GM19438 (cell line): ENCODE measurements around the gene CTNNA1.
A peak's percentile ranks its signal among the peaks of the same experiment; 100 is the strongest.

Experiments
- ATAC-seq: cut with Tn5 transposase; IDR thresholded peaks from one replicate; pipeline ENCODE4 v1.9.1; 2021; ENCODE audit warnings: low read depth; ENCODE audit not compliant: unreplicated experiment

CTNNA1 gene

DNA sequence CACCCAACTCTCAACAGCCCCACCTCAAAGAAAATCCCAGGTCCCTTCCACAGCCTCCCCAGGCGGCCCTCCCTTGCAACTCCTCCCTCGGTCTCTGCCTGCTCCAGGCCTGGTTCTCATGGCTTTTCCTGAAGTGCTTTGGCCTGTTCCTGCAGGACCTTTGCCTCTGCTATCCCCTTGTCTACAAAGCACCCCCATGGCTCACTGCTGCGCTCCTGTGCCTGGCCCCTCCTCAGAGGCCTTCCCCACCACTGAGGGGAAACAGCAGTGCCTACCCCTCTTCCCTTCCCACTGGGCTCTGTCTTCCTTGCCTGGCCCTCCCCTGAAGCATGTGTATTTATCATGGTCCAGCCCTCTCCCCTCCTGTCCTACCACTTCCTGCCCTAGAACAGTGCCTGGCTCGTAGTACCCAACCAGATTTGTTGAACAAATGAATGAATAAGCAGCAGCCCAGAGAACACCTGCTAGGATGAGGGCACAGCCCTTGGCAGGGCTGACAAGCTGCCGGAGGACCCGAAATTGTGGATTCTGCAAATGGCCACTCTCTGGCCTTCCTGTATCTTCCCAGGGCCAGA, 190.5 kb downstream of the CTNNA1 start:
- no peak for ATAC-seq

DNA sequence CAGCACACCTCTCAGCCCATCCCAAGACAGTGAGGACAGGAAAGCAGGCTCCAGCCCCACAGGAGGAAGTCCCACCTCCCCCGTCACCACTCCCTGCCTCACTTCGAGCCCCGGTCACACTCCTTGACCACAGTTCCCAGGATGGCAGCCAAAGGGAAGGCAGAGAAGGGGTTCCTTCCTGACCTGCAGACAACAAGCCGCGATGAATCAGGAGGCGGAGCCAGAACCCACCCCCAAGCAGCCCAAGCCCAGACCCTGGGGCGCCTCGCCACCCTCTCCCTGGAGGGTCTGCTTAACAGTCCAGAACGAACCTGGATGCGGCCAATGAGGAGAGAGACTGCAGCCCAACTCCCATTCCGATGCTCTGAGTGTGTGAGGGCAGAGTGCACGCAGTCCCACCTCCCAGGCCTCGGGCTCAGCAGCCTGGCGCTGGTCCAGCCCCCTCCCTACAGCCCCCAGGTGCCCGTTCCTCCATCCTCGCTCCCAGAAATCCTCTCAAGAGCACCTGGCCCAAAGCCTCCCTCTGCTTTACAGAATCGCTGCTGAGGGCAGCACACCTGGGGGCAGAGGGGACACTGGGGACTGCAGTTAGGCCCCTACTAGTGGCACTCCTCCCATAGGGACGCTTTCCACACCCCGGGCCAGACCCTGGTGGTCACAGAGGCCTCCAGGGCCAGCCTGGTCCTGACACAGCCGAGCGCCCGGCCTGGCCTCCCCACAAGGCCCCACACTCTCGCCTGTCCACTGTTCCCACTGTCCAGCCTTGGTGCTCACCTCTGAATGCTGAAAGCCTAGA, 191.5 kb downstream of the CTNNA1 start:
- no peak for ATAC-seq

DNA sequence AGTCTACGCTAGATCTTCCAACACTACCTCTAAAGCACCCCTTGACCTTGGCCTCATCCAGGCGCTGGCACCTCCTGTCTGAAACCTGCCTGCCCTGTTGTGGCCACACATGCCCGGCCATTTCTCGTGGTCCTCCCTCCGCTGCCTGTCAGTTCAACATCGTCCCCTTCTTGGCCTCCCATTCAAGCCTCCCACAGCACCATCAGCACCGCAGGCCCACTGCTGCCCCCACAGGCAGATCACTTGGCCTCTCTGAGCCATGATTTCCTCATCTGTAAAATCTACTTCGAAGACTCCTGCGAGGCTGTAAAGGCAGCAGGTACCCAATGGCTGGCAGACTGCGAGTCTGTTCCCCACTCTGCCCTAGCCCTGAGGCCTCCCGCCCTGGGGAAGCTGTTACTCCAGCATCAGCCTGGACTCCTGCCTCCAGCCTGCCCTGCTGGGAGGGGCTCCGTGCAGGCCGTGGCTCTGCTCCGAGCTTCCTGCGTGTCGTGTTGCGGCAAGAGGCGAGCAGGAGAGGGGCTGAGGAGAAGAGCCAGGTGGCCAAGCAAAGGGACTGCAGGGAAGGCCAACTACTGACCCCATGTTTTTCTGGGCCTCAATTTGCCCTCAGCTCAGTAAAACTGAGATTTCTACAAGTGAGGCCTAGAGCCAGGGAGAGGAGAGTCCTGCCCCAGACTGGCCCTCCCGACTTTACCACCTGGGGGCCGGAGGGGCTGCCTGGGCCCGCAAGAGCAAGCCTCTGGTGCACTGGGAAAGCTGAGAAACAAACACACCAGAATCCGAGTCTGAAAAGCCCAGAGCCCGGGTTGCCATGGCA, 192.4 kb downstream of the CTNNA1 start:
- ATAC-seq, result no peak

DNA sequence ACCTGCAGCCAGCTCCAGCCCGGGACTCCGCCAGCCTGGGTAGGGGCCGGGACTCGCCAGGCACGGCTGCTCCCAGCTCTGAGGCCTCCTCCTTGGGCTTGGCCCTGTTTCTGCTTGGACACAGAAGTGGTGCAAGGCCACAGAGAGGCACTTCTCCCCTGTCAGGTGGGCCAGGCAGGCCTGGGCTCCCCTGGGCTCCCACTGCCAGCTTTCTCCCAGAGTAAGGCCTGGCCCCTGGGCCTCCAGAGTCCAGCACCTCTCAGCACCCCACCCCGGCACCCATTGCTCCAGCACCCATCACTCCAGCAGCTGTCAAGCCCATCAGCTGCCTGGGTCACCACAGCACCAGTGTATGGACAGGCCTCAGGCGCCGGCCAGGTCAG, 193.0 kb downstream of the CTNNA1 start:
- no peak for ATAC-seq

DNA sequence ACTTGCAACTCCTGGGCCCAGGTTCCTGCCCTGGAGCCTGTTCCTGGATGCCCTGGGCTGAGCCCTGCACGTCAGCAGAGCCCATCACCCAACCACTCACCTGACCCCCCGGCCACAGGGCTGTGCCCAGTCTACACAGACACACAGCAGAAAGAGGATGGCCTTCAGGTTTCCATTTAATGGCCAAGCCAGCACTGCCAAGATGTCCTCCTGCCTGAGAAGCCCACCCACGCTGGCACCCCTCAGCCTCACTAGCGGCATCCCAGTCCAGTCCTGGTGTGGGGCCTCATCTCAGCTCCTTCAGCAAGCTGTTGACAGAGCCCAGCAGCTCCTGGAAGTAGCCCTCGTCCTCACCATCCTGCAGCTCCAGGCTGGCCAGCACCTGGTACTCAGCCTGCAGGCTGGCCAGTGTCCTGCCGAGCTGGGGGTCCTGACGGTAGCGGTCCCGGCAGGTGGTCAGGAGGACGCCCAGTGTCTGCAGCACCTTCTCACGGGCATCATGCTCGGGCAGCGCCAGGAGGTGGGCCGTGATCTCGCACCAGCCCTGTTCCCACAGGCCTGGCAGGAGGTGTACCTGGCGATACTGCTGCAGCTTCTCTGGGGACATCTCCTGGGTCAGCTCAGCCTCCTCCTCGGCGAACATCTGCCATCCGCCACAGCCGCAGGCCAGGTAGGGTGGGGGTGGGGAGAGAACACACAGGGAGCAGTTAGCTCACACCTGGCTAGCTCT, 193.8 kb downstream of the CTNNA1 start:
- ATAC-seq, result no peak

DNA sequence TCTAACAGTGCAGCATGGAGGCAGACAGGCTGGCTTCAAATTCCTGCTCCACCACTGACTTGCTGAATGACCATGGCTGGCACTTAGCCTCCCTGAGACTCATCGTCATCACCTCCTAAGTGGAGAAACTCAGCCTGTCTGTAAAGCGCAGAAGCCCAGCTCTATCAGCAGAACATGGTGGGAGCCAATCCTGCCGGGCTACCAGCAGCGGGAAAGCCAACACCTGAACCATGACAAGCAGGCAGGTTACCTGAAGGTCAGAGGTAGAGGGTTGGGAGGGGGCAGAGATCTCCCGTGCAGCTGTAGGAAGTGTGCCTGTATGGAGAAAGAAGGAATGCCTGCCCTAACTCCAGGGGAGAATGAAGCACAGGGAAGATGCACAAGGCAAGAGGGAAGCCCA, 194.6 kb downstream of the CTNNA1 start:
- no peak for ATAC-seq

DNA sequence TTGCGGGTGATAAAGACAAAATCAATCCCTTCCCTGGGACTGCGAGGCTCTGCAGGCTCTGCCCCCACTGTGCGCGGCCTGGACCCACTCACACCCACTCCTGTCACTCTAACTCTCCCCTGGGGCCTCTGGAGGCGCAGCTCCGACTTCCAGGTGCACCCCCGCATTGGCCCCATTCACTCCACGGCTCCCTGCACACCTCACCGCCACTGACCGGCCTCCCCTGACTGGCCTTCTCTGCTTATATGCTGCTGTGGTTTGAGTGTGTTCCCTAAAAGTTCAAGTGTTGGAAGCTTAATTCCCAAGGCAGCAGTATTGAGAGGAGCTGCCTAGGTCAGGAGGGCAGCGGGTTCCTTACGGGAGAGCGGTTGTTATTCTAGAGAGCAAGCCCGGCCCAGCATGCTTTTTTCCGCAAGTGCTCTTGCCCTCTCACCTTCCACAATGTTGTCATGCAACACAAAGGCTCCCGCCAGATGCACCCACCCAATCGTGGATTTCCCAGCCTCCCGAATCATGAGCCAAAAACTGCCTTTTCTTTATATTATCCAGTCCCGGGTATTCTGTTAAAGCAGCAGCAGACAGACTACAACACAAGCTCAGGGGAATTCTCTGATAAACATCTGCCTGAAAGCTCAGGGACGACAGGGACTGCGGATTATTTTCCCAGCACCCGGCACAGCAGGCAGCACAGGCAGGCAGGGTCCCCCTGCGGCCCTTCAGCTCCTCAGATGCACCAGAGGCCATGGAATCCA, 195.4 kb downstream of the CTNNA1 start:
- ATAC-seq, result no peak

DNA sequence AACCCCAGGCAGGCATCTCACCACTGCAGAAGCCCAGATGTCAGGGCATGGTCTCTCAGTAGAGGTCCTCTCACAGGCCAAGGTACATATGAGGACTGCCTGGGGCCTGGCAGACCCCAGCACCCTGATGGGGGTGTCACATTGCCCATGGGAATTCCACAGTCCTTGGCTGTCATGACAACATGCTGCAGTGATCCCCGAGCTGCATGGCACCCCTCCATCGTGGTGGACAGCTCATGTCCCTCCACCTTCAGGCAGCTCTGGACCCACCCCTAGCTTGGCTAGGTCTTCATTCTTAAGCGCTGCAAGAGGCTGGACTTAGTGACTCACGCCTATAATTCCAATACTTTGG, 196.0 kb downstream of the CTNNA1 start:
- ATAC-seq, result no peak

DNA sequence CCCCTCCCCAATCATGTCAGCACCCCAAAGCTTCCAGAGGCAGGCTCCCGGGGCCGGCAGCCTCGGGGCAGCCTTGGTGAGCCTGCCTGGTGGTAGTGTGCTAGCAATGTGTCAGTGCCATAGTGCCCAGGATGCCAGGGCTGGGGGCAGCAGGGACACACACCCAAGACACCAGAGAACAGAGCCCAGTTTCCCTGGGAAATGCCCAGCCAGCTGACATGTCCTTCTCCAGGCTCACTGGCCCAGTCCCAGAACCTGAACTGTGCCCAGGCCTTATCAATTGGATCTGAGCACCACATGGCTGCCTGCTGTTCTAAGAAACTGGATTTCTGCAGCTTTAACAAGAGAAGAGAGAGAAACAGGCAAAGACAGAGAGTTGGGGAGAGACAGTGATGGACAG, 196.8 kb downstream of the CTNNA1 start:
- no peak for ATAC-seq

DNA sequence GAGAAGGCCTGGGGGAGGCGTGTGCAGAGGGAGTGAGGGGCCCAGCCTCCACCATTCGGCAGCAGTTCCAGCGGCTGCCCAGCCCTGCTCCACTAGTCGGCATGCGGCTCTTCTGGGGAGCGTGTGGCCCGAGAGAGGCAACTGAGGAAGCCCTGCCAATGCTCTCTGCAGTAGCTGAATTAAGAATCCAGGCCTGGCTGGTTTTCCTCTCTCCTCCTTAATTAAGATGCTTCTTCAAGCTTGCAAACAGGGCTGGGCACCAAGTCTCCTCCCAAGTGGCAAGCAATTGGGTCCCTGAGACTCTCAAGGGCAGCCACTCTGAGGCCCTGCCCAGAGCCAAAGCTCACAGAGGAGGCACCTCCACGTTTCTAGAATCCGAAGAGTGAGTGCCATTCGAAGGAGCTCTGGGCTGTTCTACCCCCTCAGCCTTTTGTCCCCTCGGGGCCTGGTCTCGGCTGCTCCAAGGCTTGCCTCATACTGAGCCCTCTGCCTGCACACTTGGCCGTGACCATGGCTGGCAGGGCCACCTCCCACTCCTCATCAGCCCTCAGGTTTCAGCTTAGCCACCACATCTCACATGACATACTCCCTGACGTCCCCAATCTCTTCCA, 197.3 kb downstream of the CTNNA1 start:
- ATAC-seq, result no peak

DNA sequence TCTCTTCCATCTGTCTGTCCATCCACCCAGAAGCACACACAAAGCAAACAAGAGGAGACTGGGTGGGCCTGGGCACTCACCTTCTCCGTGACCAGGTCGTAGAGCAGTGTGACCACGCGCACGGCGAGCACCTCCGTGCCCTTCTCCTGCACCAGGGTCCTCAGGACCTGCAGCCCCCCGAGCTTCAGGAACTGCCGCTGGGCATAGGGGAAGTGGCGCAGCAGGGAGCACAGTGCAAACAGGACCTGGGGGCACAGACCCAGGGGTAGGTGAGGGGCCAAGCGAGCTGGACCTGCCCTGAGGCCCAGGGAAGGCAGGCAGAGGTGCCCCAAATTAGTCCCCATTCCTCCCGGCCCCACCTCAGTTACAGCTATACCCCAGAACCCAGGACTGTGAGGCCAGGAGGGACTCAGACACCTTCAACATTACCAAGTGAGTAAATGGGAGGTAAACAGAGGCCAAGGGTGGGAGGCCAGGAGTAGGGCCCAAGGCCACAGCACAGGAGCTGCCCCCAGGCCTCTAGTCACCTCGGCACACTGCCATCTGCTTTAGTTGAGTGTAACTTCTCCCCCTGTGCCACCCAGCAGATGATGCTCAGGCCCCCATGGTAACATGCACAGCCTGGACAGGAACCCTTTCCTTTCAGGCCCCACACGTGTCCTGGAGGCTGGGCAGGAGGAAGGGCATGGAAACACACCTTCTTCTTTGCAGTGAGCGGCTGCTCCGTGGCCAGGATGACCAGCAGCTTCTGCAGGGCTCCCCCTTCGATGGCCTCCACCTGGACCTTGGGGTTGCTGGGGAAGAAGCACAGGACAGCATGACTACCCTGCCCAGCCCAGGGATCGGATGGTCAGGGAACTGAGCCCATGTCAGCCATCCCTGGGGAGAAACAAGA, 198.1 kb downstream of the CTNNA1 start:
- no peak for ATAC-seq

DNA sequence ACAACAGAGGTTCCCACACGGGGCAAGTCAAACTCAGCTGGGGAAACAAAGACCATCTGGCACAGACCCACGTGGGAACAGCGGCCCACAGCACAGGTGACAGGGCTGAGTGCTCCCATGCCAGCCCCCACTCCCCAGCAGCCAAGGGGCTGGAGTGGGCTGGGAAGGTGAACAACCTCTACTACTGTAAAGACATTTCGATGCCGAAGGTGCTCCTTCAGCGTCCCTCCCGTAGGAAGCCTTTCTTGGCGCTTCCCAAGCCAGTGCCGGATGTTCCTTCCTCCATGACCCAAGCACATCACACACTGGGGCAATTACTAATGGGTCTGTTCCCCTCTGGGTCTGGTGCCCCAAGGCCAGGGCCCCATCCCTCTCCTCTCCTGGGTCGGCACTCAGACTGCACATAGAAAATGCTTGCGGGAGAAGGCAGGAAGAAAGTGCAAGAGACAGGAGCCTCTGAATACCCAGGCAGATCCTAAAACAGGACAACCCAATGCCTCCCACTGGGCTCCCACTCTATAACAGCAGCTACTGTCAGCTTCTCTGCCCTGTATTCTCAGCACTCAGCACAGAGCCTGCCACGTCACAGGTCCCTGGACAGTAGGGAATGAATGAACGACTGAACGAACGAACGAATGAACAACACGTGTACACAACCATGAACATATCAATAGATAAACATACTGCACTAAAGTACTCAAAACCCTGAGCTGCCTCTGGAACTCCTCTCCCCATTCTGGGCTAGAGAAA, 198.9 kb downstream of the CTNNA1 start:
- no peak for ATAC-seq

DNA sequence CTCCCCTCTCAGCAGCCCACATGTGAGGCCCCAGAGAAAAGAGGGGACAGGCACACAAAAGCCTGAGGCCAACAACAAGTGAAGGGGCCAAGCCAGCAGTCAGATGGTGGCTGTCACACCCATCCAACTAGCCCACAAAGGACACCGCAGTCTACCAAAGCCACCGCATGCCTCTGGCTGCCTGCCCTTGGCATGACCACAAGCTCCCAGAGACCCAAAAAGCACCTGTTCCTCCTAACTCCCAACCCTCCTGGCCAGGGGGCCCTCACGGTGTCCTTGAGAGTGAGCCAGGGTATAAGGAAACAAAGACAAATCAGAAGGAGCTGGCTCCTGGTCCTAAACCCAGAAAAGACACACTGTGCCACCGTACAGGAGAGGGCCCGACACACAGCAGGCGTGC, 199.7 kb downstream of the CTNNA1 start:
- peak; percentile 11 for ATAC-seq

DNA sequence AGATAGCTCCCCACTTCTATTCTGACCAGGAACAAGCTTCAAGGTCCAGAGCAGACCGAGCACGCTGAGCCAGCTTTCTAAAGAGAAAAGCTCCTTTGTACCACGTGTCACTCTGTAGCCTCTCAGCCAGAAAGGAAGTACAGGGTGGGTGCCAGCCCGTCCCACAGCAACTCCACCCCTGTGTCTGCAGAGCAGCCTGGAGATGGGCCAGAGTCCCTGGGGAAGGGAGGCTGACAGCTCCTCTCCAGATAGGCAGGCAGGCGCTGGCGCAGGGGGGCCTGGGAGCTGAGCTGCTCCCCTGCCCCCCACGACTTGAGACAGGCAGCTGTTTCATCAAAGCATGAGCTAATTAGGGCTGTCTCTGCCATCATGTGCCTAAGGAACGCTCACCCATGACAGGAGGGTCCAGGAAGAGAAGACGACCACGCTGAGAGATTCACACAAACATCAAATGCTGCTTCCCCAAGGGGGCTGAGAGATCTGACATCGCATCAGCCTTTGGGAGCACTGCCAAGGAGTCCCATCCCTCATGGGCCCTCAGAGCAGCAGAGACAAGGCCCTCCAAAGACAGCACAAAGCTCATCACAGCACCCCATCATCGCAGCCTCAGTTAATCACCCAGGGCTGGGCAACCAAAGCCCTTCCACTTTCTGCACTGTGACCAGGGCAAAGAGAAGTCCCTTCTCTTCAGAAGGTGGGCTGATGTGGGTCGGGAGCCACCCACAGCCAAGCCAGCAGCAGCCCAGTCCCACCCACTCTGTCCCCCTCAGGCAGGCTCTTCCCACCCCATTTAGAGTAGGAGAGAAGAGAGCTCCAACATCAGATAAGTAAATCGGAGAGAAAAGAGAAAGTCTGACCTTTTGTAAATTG, 200.4 kb downstream of the CTNNA1 start:
- peak; percentile 72 for ATAC-seq

DNA sequence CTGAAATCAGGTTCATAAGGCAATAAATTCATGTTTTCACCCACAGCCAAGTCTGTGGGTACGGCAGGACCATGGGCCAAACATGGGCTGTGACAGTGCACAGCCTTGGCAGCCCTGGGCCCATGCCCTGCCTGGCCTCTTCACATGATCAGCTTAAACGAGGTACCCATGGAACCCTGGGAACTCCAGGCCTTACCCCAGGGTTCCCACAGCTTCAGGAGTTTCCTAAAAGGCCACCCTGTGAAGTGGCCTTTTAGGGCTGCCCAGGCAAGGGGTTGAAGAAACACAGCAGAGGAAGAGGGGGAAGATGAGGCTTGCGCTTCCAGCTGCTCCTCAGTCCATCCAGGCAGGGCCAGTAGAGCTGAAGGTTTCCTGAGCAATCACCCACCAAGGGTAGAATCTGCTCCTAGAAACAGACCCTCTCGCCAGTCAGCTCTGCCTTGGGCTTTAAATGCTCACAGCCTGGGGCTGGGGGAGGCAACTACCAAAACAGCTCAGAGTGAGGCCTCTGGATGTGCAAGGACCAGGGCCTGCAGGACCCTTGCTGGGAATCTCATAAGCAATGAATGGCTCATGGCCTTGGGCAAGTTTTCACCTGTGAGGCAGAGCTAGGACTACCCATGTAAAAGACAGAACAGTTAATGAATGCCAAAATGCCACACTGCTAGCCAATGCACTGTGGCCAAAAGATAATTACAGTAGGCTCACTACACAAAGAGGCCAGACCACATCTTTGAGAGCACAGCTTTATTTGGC, 201.2 kb downstream of the CTNNA1 start:
- ATAC-seq, result no peak

DNA sequence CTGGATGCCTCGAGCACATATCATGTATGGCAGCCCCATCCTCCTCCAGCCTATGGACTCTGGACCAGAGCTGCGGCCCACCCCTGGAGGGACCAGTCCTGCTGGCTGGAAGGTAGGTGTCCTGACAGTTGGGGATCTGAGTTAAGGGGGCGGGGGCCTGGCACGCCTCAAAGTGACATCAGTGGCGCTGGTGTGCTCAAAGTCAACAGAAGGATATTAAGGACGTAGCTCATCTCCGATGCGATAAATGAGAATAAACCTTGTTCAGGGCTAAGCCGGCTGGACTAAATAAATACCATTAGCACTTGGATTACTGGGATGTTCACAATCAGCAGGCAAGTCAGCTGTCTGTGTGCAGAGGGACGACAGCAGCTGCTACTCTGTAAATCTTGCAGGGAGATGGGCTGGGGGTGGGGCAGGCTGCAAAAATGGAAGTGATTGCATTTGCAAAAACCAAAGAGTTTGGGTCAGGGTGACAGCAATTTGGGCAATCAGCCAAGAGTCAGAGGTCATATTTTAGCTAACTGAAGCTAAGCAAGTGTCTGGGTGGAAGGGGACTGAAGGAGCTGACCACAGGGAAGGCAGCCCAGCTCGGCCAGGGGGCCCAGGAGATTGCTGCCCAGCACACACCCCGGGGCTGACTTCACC, 201.9 kb downstream of the CTNNA1 start:
- no peak for ATAC-seq
